Peyer's patch (tissue), 4 donors: ENCODE measurements around the gene ARL15. TPM values are rescaled to one million over a fixed set of nuclear protein-coding genes. Genes with fewer than 3 reads are reported as not detected.

Source experiments
- DNase-seq, 3 donors: peaks; one replicate each; pipeline ENCODE4 v3.0.0-alpha.2; 2017 to 2019
- H3K27ac ChIP-seq, 4 donors: fragments of 200-600 bp; sonication (generic); one replicate each; pipeline ENCODE4 v1.5.1; 2016 to 2019
- H3K27me3 ChIP-seq, 2 donors: fragments of 200-600 bp; sonication (generic); one replicate each; pipeline ENCODE4 v1.5.1; 2019
- H3K36me3 ChIP-seq, 3 donors: fragments of 200-600 bp; sonication (generic); one replicate each; pipeline ENCODE4 v1.5.1; 2016 to 2019
- H3K4me1 ChIP-seq, 4 donors: fragments of 200-600 bp; sonication (generic); one replicate each; pipeline ENCODE4 v1.5.1; 2016 to 2019
- H3K4me3 ChIP-seq, 4 donors: fragments of 200-600 bp; sonication (generic); 1 replicate in 3 of 4; 2 replicates in 1 of 4; pipeline ENCODE4 v1.5.1; 2016 to 2019; ENCODE audit warnings: mild to moderate bottlenecking in 1 of 4
- H3K9me3 ChIP-seq, 4 donors: fragments of 200-600 bp; sonication (generic); one replicate each; pipeline ENCODE4 v1.5.1; 2016 to 2019; ENCODE audit warnings: mild to moderate bottlenecking in 1 of 4
- POLR2A ChIP-seq, 2 donors: fragments of 450-650 bp; IDR thresholded peaks; one replicate each; pipeline ENCODE4 v1.5.1; 2017; ENCODE audit warnings: antibody characterized with exemption in 2 of 2, mild to moderate bottlenecking in 2 of 2, moderate library complexity in 2 of 2
- total RNA-seq, 4 donors: library from RNA; depleted of rRNA; stranded (reverse); fragments of >200 nt; gene quantifications; one replicate each; pipeline ENCODE4 v1.1.0, GENCODE V29; 2016
- TF ChIP-seq, protein P1 (sequence below), 6 experiments: fragments of 450-650 bp in 4 of 6; fragments of 200-600 bp in 2 of 6; sonication (generic) in 1 of 6; IDR thresholded peaks; one replicate each; pipeline ENCODE4 v1.5.1; 2017 to 2019; ENCODE audit warnings: antibody characterized with exemption in 6 of 6, mild to moderate bottlenecking in 3 of 6, moderate library complexity in 1 of 6

The ARL15 gene
- total RNA-seq, 4 donors from 2014 or later, result 18.0 to 44.5 (median 38.7) TPM

DNA sequence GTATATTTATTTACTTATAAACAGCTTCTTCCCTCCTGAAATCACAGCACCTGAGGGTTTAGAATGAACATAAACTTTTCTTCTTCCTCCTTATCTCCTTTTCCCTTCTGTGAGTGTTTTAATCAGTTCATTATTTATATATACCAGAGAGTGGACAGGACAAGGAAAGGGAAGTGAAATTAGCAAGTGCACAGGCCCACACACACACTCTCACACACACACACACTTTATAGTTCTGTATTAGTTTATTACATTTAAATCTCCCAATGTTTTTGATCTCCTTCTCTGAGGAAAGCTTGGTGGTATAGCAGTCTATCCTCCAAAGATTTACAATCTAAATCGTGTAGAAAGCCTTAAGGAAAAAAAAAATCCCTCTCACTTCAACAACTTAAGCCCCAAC lies 396.4 kb downstream of the ARL15 start:
- no peak for DNase-seq
- Histone ChIP-seq H3K27me3 (no peaks in the 10 kb centered on the region), H3K4me1 (no peaks in the 10 kb centered on the region), H3K36me3 (no peaks in the 10 kb centered on the region), H3K4me3 (no peak overlapping the region), H3K9me3 (no peaks in the 10 kb centered on the region), H3K27ac (no peak overlapping the region)
- TF ChIP-seq, protein P1, sequence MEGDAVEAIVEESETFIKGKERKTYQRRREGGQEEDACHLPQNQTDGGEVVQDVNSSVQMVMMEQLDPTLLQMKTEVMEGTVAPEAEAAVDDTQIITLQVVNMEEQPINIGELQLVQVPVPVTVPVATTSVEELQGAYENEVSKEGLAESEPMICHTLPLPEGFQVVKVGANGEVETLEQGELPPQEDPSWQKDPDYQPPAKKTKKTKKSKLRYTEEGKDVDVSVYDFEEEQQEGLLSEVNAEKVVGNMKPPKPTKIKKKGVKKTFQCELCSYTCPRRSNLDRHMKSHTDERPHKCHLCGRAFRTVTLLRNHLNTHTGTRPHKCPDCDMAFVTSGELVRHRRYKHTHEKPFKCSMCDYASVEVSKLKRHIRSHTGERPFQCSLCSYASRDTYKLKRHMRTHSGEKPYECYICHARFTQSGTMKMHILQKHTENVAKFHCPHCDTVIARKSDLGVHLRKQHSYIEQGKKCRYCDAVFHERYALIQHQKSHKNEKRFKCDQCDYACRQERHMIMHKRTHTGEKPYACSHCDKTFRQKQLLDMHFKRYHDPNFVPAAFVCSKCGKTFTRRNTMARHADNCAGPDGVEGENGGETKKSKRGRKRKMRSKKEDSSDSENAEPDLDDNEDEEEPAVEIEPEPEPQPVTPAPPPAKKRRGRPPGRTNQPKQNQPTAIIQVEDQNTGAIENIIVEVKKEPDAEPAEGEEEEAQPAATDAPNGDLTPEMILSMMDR (IDR thresholded peaks at IDR 0.05), result no peak
- no peak for TF ChIP-seq POLR2A (IDR thresholded peaks at IDR 0.05)

GRCh38 chr5:53908757-53909156 lies 401.6 kb downstream of the ARL15 start:
- no peak for TF ChIP-seq POLR2A (IDR thresholded peaks at IDR 0.05)
- TF ChIP-seq, protein P1 (IDR thresholded peaks at IDR 0.05), result no peak
- no peak for DNase-seq
- H3K4me1 ChIP-seq, result no peaks in the 10 kb centered on the region
- no peaks in the 10 kb centered on the region for H3K36me3 ChIP-seq
- no peaks in the 10 kb centered on the region for H3K27me3 ChIP-seq
- no peak overlapping the region for H3K27ac ChIP-seq
- no peak overlapping the region for H3K4me3 ChIP-seq
- H3K9me3 ChIP-seq, result no peaks in the 10 kb centered on the region

DNA sequence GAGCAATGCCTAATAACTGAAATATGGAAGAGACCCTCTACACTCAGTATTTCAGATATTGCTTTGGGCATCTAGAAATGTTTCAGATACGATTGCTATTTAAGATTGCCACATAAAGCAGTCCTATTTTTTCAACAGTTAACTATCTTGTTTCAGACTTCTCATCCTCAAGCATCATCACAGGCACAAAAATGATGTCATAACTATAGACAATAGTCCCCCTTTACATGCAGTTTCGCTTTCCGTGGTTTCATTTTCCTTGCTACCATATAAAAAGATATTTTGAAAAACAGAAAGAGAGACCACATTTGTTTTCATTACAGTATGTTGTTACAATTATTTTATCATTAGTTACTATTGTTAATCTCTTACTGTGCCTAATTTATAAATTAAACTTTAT lies 402.5 kb downstream of the ARL15 start:
- no peak for DNase-seq
- H3K4me1 ChIP-seq, result no peaks in the 10 kb centered on the region
- TF ChIP-seq, protein P1 (IDR thresholded peaks at IDR 0.05), result no peak
- TF ChIP-seq POLR2A (IDR thresholded peaks at IDR 0.05), result no peak
- no peaks in the 10 kb centered on the region for H3K36me3 ChIP-seq
- H3K4me3 ChIP-seq, result no peak overlapping the region
- no peaks in the 10 kb centered on the region for H3K27me3 ChIP-seq
- H3K27ac ChIP-seq, result no peak overlapping the region
- H3K9me3 ChIP-seq, result no peaks in the 10 kb centered on the region

DNA sequence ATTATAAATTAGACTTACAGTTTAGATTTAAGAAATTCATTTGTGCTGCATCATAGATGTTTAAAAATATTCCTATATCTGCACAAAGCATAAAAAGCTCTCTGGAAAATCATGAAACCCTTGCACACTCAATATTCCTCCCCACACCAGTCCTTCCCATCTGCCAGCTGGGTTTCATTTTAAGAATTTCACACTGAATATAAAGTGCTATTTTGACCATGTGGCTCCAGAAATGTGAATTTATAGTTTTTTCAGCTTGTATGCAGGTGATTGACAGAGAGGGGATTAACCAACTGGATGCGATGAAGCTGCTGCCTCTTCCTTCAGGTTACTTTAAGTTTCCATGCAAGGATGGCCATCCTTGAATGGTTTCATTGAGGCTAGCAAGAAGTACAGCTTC lies 403.6 kb downstream of the ARL15 start:
- no peaks in the 10 kb centered on the region for H3K4me1 ChIP-seq
- no peak for DNase-seq
- no peaks in the 10 kb centered on the region for H3K9me3 ChIP-seq
- no peaks in the 10 kb centered on the region for H3K36me3 ChIP-seq
- TF ChIP-seq POLR2A (IDR thresholded peaks at IDR 0.05), result no peak
- TF ChIP-seq, protein P1 (IDR thresholded peaks at IDR 0.05), result no peak
- no peaks in the 10 kb centered on the region for H3K27me3 ChIP-seq
- H3K4me3 ChIP-seq, result no peak overlapping the region
- H3K27ac ChIP-seq, result no peak overlapping the region

DNA sequence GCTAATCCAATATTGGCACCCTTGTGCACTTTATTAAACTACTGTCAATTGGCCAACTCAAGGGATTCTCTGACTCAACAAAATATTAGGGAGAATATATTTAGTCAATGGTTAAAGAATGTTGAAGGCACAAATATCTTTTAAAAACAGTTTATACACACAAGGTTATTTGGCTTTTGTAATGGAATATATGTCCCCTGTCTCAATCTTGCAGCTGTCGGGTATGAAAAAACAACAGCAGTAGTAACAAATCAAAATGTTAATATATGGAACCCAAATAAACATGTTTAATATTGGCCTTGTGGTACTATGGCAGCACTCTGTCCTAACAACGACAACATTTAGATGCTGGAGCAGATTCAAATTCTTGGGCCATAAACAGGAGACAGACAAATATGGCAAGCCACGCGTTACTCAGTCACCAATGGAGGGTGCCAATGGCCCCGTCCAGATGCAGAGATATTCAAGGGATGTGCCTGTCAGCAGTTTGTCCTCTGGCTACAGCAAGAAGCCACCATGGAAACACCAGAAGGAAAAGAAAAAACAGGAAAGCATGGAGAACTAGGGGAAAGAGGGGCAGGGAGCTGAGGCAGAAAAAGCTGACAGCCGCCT lies 408.0 kb downstream of the ARL15 start:
- H3K36me3 ChIP-seq, result no peaks in the 10 kb centered on the region
- no peak overlapping the region for H3K4me3 ChIP-seq
- no peak for DNase-seq
- TF ChIP-seq POLR2A (IDR thresholded peaks at IDR 0.05), result no peak
- TF ChIP-seq, protein P1 (IDR thresholded peaks at IDR 0.05), result no peak
- H3K9me3 ChIP-seq, result no peaks in the 10 kb centered on the region
- H3K27ac ChIP-seq, result no peak overlapping the region
- H3K27me3 ChIP-seq, result no peaks in the 10 kb centered on the region
- H3K4me1 ChIP-seq, result no peaks in the 10 kb centered on the region

- Histone ChIP-seq H3K4me1 (no peaks in the 10 kb centered on the region), H3K4me3 (no peak overlapping the region), H3K36me3 (no peaks in the 10 kb centered on the region), H3K9me3 (no peaks in the 10 kb centered on the region), H3K27me3 (no peaks in the 10 kb centered on the region), H3K27ac (no peak overlapping the region)
- DNase-seq, result no peak
- TF ChIP-seq POLR2A (IDR thresholded peaks at IDR 0.05), result no peak
- TF ChIP-seq, protein P1 (IDR thresholded peaks at IDR 0.05), result no peak
Measured at GRCh38 chr5:53900677-53901076, 409.7 kb downstream of the ARL15 start.
